Measurements from ENCODE around the gene FBXO5. TPM values are rescaled to one million over a fixed set of nuclear protein-coding genes. Genes with fewer than 3 reads are reported as not detected.
A peak's percentile ranks its signal among the peaks of the same experiment; 100 is the strongest.

Gene FBXO5, protein sequence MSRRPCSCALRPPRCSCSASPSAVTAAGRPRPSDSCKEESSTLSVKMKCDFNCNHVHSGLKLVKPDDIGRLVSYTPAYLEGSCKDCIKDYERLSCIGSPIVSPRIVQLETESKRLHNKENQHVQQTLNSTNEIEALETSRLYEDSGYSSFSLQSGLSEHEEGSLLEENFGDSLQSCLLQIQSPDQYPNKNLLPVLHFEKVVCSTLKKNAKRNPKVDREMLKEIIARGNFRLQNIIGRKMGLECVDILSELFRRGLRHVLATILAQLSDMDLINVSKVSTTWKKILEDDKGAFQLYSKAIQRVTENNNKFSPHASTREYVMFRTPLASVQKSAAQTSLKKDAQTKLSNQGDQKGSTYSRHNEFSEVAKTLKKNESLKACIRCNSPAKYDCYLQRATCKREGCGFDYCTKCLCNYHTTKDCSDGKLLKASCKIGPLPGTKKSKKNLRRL
- 1 to 10 TPM; 3.0 to 3.3 TPM for total RNA-seq
- 6.4 TPM for polyA plus RNA-seq (2013, experiment 1 of 2)
- 6.5 TPM for polyA plus RNA-seq (2013, experiment 2 of 2)
- total RNA-seq, result 5.1 to 77.3 (median 12.7) reads per million in 172 experiments

DNA sequence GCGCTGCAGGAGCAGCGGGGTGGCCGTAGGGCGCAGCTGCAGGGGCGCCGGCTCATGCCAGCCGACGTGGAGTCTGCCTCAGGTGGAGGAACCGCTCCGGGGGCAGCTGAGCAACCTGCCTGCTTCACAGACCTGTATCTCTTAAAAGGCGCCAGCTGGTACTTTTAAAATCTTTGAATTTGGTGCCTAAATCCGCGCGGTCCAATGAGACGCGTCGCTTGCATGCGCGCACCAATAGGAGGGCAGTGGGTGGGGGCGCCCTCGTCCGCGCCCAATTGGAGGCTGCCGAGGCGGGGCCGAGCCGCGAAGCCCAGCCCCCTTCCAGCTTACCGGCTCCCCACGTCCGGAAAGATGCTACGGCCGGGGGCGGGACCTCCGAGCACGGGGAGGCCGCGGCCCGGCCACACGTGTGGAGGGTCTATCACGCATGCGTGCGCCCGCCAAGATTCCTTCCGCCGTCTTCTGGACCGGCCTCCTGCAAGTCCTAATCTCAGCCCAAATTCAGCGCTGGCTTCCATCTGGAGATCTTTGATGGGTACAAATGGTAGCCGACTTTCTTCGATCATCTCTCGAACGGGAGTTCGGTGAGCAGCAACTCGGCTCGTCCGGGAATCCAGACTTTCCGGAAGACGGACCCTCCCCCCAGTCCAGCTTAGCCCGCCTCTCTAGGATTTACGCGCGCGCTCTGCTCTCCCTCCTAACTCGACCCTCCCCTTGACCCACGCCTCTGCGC, at the start of gene FBXO5:
Gene FBXO5, minus strand, starts transcription at position 138 of the 733 bp plus-strand sequence. Its CDS starts 82 bp downstream, at position 56.
- peak; percentile 93 to 99 (median 96) for DNase-seq
- H3K36me3 ChIP-seq (ENCODE audit: insufficient read depth, low read length), result no peaks in the 10 kb centered on the region
- no peaks in the 10 kb centered on the region for H3K9me3 ChIP-seq (ENCODE audit: control insufficient read depth in 1 of 2, insufficient read depth in 1 of 2, low read length in 2 of 2)
- peak within 1 kb of the TSS; percentile 97 for H3K4me3 ChIP-seq (ENCODE audit: low read length)
- peak within 1 kb of the TSS; percentile 98 for H3K27ac Mint-ChIP-seq
- H3K4me1 Mint-ChIP-seq (ENCODE audit: low read depth), result peaks cover 52% of the 10 kb centered on the region
- no peaks in the 10 kb centered on the region for H3K27me3 ChIP-seq (ENCODE audit: control insufficient read depth in 1 of 2, insufficient read depth in 2 of 2, low read length in 2 of 2)
- ChIA-PET CTCF (no interaction called here), POLR2A (interaction anchor here (0.7 to 1.7 kb wide), 6 partner anchors 13 to 1796 kb away, joined by 3 to 6 read pairs (median 4); partner anchors contain the start of gene MTRF1L)
- H3K36me3 Mint-ChIP-seq (ENCODE audit: low read depth), result peaks cover 17% of the 10 kb centered on the region
- peak within 1 kb of the TSS; percentile 99 for H3K4me3 Mint-ChIP-seq
- H3K9me3 Mint-ChIP-seq, result no peaks in the 10 kb centered on the region
- ATAC-seq (ENCODE audit: poor library complexity), result peak; percentile 93
- peak within 1 kb of the TSS; percentile 81 to 93 for H3K27ac ChIP-seq (ENCODE audit: low read depth in 1 of 2, low read length in 2 of 2)
- H3K4me1 ChIP-seq (ENCODE audit: insufficient read depth, low read length), result peaks cover 34% of the 10 kb centered on the region
- TF ChIP-seq, protein P1, sequence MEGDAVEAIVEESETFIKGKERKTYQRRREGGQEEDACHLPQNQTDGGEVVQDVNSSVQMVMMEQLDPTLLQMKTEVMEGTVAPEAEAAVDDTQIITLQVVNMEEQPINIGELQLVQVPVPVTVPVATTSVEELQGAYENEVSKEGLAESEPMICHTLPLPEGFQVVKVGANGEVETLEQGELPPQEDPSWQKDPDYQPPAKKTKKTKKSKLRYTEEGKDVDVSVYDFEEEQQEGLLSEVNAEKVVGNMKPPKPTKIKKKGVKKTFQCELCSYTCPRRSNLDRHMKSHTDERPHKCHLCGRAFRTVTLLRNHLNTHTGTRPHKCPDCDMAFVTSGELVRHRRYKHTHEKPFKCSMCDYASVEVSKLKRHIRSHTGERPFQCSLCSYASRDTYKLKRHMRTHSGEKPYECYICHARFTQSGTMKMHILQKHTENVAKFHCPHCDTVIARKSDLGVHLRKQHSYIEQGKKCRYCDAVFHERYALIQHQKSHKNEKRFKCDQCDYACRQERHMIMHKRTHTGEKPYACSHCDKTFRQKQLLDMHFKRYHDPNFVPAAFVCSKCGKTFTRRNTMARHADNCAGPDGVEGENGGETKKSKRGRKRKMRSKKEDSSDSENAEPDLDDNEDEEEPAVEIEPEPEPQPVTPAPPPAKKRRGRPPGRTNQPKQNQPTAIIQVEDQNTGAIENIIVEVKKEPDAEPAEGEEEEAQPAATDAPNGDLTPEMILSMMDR (IDR thresholded peaks at IDR 0.05), result no peak
- intact Hi-C loops (cut with DNase I, micrococcal nuclease), result loop anchor here (2.0 to 10.0 kb wide), 3 partner anchors 20 to 1598 kb away; partner anchors contain the start of gene MTRF1L (in 1 of the 2)
- no peaks in the 10 kb centered on the region for H3K27me3 Mint-ChIP-seq

DNA sequence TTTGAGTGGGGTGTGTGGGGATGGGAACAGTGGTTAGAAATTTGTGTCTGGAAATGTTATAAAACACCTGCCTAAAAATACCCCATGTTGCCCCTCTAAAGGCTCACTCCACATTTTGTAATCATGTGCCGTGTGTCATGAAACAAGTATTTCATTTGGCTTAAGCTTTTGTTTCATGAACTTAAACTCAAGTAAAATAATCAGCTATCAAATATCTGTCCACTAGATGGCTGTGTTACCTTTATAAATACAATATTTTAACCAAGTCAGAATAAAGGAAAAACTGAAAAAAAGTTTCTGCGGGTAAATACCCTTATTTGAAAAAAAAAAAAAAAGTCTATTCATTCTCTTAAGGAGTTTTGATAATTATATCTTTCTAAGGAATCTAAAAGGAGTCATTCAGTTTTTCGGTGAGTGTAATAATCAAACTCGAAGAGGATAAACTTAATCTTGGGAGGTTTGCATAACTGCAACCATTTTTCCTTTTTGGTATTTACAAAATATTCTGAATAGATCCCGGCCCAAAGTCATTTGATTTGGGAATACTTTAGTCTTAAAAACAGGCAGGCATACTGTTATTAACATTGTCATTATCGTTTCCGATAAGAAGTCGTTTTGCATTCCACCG, 49.5 kb upstream of the FBXO5 start:
- H3K9me3 ChIP-seq (ENCODE audit: control insufficient read depth in 1 of 2, insufficient read depth in 1 of 2, low read length in 2 of 2), result no peaks in the 10 kb centered on the region
- Mint-ChIP-seq H3K36me3 (ENCODE audit: low read depth) (no peaks in the 10 kb centered on the region), H3K27me3 (peaks cover 40% of the 10 kb centered on the region), H3K9me3 (no peaks in the 10 kb centered on the region), H3K4me1 (ENCODE audit: low read depth) (no peaks in the 10 kb centered on the region), H3K4me3 (no peak overlapping the region), H3K27ac (no peak overlapping the region)
- DNase-seq (peak in 3 of 14 experiments; percentile 3 to 17 (median 16)), ATAC-seq (ENCODE audit: poor library complexity) (no peak)
- no peaks in the 10 kb centered on the region for H3K4me1 ChIP-seq (ENCODE audit: insufficient read depth, low read length)
- no peaks in the 10 kb centered on the region for H3K36me3 ChIP-seq (ENCODE audit: insufficient read depth, low read length)
- TF ChIP-seq, protein P1 (IDR thresholded peaks at IDR 0.05), result no peak
- no peaks in the 10 kb centered on the region for H3K27me3 ChIP-seq (ENCODE audit: control insufficient read depth in 1 of 2, insufficient read depth in 2 of 2, low read length in 2 of 2)
- ChIA-PET CTCF (interaction anchor here (0.7 kb wide), 1 partner anchor 172 kb away, joined by 3 read pairs; no protein-coding TSS in a partner anchor), POLR2A (interaction anchor here (0.7 kb wide), 1 partner anchor 98 kb away, joined by 3 read pairs; no protein-coding TSS in a partner anchor)
- no peak overlapping the region for H3K4me3 ChIP-seq (ENCODE audit: low read length)
- intact Hi-C loops (cut with DNase I, micrococcal nuclease), result loop anchor here (5.0 kb wide), 3 partner anchors 280 to 480 kb away; no protein-coding TSS in a partner anchor
- no peak overlapping the region for H3K27ac ChIP-seq (ENCODE audit: low read depth in 1 of 2, low read length in 2 of 2)
